Pulmonary artery endothelial cell (primary cell): ENCODE data around the gene PROCA1. TPM values are rescaled to one million over a fixed set of nuclear protein-coding genes. Genes with fewer than 3 reads are reported as not detected.
"Not testable (repeated sequence)": the region's sequence is repeated elsewhere in the genome, so short reads cannot be mapped to it uniquely, and the experiment has no call there.

Source experiments
- DNase-seq: peaks from one replicate; pipeline ENCODE4 v3.0.0-alpha.2; 2011; ENCODE audit warnings: low read depth, low spot score
- total RNA-seq: library from RNA; depleted of rRNA; stranded (reverse); fragments of >200 nt; gene quantifications from 2 replicates; pipeline ENCODE4 v1.2.3, GENCODE V29; 2014

The PROCA1 gene
- total RNA-seq, 1 donor from 2014 or later, result 0.66 TPM

DNA sequence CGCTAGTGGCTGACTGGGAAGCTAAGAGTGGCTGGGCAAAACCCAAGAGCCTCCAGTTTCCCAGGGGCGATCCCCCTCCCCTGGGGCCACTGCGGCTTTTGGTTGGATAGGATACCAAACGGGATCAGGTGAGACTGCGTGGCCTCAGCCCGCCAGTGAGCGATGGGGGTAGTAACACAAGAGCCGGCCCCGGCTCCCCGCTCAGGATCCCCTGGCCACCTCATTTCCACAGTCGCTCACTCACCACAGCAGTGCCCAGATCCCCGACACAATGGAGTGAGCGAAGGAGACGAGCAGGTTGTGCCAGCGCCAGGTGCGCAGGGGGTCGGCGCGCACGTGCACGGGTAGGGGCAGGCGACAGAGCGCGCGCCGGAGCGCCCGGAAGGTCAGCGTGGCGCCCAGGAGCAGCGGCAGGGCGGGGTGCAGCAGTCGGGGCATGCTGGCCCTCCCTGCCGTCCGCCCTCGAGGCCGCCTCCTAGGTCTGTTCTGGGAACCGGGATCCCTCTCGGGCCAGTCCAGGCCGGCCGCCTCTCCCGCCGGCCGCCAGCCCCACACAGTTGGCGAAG, 14.1 kb upstream of the PROCA1 start:
- no peak for DNase-seq

- DNase-seq, result no peak
These were observed 13.5 kb upstream of the PROCA1 start for GRCh38 chr17:28725166-28725659.

DNA sequence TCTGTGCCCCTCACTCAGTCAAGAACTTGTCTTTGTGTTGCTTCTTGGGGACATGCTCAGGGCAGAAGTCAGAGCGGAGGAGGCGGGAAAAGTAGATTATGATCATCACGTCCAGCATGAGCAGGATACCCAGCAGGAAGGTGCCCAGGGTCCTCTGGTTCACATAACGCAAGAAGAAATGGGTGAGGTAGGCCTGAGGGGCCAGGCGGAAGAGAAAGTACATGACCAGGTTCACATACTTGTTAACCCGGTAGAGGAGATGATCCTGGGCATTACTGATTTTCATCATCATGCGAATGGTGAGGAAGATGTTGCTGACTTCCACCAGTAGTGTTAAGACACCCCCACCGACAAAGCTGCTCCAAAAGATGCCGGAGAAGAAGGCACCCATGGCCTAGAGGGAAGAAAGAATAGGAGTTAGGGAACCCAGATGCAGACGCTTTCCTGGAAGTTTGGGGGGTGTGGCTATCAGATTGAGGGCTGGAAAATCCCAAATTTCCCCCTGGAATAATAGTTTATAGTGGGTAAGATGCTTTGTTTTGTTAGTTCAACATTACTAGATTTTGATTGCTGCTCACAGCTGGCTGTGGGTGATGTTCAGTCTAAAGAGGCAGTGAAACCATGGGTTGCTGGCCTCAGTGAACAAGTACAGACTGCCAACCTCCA, 12.9 kb upstream of the PROCA1 start:
- no peak for DNase-seq

DNA sequence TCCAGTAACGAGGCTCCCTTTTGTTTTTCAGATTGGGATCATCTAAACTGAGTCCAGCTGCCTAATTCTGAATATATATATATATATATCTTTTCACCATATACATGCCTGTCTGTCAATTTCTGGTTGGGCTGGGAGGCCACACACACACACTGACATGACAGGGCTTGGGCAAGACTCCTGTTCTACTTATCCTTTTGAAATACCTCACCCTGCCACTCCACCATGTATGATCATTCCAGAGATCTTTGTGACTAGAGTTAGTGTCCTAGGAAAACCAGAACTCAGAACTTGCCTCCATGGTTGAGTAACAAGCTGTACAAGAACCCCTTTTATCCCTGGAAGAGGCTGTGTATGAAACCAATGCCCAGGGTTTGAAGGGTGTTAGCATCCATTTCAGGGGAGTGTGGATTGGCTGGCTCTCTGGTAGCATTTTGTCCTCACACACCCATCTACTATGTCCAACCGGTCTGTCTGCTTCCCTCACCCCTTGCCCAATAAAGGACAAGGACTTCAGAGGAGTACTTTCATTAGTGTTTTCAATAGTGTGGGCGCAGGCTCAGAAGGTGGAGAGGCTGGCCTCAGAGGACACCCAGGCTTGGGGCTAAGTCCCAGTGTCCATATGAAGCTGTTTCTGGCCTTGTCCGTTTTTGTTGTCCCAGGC, 12.3 kb upstream of the PROCA1 start:
- DNase-seq, result not testable (repeated sequence)

DNA sequence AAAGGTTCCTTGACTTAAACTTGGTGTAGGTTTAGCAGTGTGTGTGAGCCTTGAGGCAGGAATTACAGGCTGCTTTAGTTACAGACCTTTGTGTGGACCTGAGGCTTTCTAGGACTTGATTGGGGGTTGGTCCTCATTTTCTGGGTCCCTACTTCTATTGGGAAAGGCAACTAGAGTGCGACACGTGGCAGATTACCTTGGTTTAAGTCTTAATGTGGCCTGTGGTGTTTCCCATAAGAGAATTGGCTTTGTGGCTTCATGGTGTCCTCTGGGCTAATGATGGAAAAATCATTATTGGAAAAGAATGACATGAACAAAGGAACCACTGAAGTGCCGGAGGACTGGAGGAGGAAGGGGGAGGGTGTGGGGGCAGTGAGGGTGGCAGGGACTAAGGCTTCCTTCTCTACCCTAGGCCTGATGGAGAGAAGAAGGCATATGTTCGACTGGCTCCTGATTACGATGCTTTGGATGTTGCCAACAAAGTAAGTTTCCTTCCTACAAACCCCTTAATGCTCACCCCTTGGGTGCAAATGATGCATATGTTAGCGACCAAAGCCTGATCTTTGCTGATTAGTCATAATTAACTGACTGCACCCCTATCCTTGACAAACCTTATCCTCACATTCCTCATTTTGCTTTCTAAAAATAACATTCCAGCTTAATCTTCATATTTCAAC, 11.6 kb upstream of the PROCA1 start:
- no peak for DNase-seq

- no peak for DNase-seq
These were observed 10.9 kb upstream of the PROCA1 start for GRCh38 chr17:28722417-28723158.

DNA sequence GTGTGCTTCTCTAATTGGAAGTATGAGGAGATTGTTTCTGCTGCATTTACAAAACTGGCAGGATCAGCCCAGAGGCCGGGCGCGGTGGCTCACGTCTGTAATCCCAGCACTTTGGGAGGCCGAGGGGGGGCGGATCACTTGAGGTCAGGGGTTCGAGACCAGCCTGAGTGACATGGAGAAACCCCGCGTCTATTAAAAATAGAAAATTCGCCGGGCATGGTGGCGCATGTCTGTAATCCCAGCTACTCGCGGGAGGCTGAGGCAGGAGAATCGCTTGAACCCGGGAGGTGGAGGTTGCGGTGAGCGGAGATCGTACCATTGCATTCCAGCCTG, 9.3 kb upstream of the PROCA1 start:
- not testable (repeated sequence) for DNase-seq

GRCh38 chr17:28720247-28720996, 8.7 kb upstream of the PROCA1 start:
- no peak for DNase-seq

GRCh38 chr17:28719021-28719433, 7.3 kb upstream of the PROCA1 start:
- DNase-seq, result no peak

DNA sequence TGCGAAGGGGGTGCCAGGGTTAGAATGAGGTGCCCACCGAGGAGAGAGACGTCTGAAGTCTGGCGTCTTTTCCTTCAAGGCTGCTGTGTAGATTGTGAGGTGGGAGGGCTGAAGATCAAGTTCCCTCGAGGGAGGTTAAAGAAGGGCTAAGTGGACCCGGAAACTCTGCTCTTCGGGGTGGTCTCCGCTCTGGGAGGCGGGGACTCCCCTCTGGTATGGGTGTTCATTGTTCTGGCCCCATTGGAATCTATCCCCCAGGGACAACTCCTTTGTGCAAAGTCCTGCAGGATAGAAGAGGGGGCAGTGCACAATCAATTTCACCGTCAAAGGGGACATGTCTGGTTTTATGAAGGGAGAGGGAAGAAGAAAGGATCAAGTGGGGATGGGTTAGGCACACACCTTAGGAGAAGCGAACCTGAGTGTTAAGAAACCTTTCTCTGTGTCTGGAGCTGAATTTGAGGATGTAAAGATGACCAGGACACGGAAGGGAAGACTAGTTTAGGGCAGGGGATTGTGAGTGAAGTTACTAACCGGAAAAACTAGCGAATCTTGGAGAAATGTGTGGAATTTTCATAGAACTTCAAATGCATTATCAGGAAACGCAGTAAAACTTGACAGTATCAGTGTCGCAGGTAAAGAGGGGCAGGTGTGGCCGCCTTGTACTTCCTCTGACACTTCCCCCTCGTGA, 6.8 kb upstream of the PROCA1 start:
- DNase-seq, result no peak

DNA sequence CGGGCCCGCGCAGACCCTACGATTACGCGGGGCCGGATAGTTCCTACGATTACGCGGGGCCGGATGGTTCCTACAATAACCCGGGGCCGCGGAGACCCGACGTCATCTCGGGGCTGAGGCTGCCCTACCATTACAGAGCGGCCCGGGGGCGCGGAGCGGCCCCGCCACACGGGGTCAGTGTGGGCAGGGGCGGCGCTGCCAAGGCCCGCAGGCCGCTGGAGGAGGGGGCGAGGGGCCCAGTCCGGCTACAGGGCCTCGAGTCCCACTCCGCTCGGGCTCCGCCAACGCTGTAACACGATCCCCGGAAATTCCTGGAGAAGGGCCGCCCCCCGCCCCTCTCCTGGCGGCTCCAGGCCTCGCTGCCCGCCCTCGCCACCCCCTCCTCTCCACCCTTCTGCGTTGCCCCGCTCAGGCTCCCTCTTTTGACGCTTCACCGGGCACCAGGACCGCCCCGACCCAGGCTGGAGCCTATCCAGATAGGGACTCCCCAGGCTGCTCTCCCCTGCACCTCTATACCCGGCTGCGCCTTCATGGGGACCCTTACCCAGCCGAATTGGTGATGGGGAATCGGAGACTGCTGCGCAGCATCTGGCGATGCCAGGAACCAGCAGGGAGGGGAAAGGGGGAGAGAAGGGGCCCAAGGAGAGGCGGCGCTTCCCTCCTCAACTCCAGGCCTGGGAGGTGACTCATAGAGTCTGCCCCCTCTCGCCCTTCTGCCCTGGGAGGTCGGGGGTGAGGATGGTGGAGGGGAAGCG, 6.1 kb upstream of the PROCA1 start, which contains the start of gene RAB34:
TSS of gene RAB34 (minus strand) at position 291 of the 755 bp plus-strand sequence. CDS start 602 bp downstream, outside the sequence.
- DNase-seq, result no peak

- DNase-seq, result no peak
These were observed 5.3 kb upstream of the PROCA1 start for GRCh38 chr17:28716740-28717577.

DNA sequence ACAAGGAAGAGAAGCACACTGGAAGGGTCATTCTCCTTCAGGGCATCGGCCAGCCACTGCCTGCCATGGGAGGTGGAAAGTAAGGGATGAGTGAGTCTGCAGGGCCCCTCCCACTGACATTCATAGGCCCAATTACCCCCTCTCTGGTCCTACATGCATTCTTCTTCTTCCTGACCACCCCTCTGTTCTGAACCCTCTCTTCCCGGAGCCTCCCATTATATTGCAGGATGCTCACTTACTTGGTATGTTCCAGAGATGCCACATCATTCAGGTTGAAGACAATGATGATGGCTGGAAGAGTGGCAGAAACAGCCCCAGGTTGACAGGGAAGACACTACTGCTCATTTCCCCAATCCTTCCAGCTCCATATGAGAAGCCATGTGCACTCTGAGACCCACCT, 3.5 kb upstream of the PROCA1 start:
- no peak for DNase-seq

GRCh38 chr17:28714281-28714680, 2.6 kb upstream of the PROCA1 start:
- DNase-seq, result no peak

- DNase-seq, result no peak
These were observed 1.2 kb upstream of the PROCA1 start for GRCh38 chr17:28712705-28713415.

DNA sequence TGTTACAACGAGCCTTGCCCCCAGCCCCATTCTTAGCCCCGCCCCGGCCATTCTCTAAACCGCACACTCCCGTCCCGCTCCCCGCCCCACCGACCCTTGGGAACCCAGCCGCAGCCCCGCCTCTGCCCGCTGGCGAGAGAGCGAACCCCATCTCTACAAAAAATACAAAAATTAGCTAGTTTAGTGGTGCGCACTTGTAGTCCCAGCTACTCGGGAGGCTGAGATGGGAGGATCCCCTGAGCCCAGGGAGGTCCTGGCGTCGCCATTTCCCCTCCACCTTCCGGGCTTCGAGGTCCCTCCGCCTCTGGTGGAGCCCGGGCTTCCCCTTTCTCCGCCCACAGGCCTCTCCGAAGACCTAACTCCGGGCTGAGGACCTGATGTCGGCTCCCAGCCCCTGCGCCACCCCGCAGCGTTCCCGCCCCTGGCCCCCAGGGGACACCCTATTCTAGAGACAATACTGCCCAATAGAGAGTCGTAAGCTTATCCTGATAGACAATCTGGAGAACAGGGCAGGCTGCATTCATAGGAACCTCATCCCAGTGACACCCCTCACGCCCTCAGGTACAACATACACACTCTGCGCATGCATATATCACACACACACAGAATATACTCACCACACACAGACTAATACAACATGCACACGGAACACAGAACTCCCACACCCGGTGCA, 480 bp upstream of the PROCA1 start:
- no peak for DNase-seq
